Kidney (tissue), 14 donors: Measurements from ENCODE around the gene ST8SIA5. TPM values are rescaled to one million over a fixed set of nuclear protein-coding genes. Genes with fewer than 3 reads are reported as not detected.

Experiments used
- DNase-seq, 5 donors: peaks; one replicate each; pipeline ENCODE4 v3.0.0-alpha.2; 2013 to 2020
- FAIRE-seq: peaks from 2 replicates; lab custom pipeline; 2012; peaks lifted over from hg19 to GRCh38; lab: Jason Lieb, UNC
- H3K27ac ChIP-seq, 2 donors: one replicate each; pipeline ENCODE4 v1.7.0; 2013; ENCODE audit warnings: low read depth in 2 of 2, low read length in 2 of 2, inconsistent platforms in 1 of 2
- H3K27me3 ChIP-seq: one replicate; pipeline ENCODE4 v1.7.1; 2013; ENCODE audit warnings: low read length, inconsistent platforms; ENCODE audit not compliant: control insufficient read depth, insufficient read depth
- H3K36me3 ChIP-seq, 3 donors: one replicate each; pipeline versions ENCODE4 v1.7.0 to v1.7.1; 2013; ENCODE audit warnings: low read length in 3 of 3, control low read depth in 1 of 3, inconsistent platforms in 1 of 3; ENCODE audit not compliant: insufficient read depth in 3 of 3, control insufficient read depth in 2 of 3
- H3K4me1 ChIP-seq, 3 donors: one replicate each; pipeline versions ENCODE4 v1.7.0 to v1.7.1; 2013; ENCODE audit warnings: low read length in 3 of 3, inconsistent platforms in 1 of 3, low read depth in 1 of 3; ENCODE audit not compliant: control insufficient read depth in 2 of 3, insufficient read depth in 2 of 3
- H3K4me3 ChIP-seq, 3 donors: one replicate each; pipeline versions ENCODE4 v1.7.0 to v1.8.1; 2013; ENCODE audit warnings: low read length in 3 of 3, control low read depth in 1 of 3, inconsistent platforms in 1 of 3
- H3K9ac ChIP-seq, 3 donors: one replicate each; pipeline versions ENCODE4 v1.7.0 to v1.7.1; 2013; ENCODE audit warnings: low read length in 3 of 3, control low read depth in 1 of 3, inconsistent platforms in 1 of 3
- H3K9me3 ChIP-seq, 3 donors: one replicate each; pipeline versions ENCODE4 v1.7.0 to v1.7.1; 2013; ENCODE audit warnings: low read length in 3 of 3, control low read depth in 1 of 3, inconsistent platforms in 1 of 3; ENCODE audit not compliant: control insufficient read depth in 2 of 3, insufficient read depth in 1 of 3
- intact Hi-C: fragments of 100-400 bp; cut with DNase I; formaldehyde crosslinking; loops from one replicate; pipeline ENCODE4 v1.11.1; 2022
- polyA plus RNA-seq: library from polyadenylated mRNA; stranded (reverse); fragments of 350-450 nt; fragmentation: Illumina TruSeq; extraction: RNeasy Lipid Tissue Mini Kit (QIAGEN cat#74804); gene quantifications from one replicate; pipeline ENCODE4 v1.2.3, GENCODE V29; 2014; ENCODE audit warnings: low read depth, low replicate concordance; ENCODE audit not compliant: insufficient read depth
- total RNA-seq: library from RNA; stranded (reverse); fragmentation: NEBNext Ultra II Directional; extraction: Animal tissue kit (Norgen Biotek cat#: 25700); gene quantifications from one replicate; pipeline ENCODE4 v1.2.1, GENCODE V29; 2021
- TF ChIP-seq, protein P1 (sequence below): IDR thresholded peaks from 3 replicates; pipeline ENCODE4 v1.5.1; 2012; ENCODE audit warnings: mild to moderate bottlenecking, moderate library complexity, borderline replicate concordance; ENCODE audit not compliant: insufficient read depth; ENCODE audit errors: extremely low read depth
- donor health status: control.
- donor health status: control.
- donor health status: control.
- donor health status: control.
- donor health status: control.
- donor health status: DM: yes; HTN: yes; CAD: no.
- donor health status: Normal renal cell carcinoma (clear cell type).

ST8SIA5 gene
- total and polyA plus RNA-seq, 2 donors from 2014 or later: 1.4 to 2.7 TPM

DNA sequence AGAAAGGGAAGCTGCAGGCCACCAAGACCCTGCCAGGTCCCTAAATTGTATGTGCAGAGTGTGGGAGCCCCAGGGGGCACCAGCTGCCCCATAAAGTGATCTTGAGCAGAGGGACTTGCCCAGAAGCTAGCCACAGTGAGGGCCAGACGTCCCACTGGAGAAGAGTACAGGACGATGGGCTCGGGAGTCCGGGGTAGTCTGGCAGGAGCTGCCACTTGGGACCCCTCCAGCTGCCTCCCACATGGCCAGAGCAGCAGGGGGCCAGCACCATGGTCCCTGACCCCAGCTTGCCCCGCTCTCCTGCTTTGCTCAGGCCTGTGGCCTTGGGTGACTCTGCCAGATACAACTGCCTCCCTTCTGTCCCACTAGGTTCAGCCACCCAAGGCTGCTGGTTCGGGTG lies 88.2 kb downstream of the ST8SIA5 start:
- Histone ChIP-seq H3K9ac (no peak overlapping the region), H3K27me3 (no peaks in the 10 kb centered on the region), H3K9me3 (no peaks in the 10 kb centered on the region), H3K4me3 (no peak overlapping the region), H3K36me3 (no peaks in the 10 kb centered on the region), H3K27ac (no peak overlapping the region), H3K4me1 (no peaks in the 10 kb centered on the region)
- intact Hi-C loops: no loop called here
- FAIRE-seq (no peak), DNase-seq (no peak)
- TF ChIP-seq, protein P1, sequence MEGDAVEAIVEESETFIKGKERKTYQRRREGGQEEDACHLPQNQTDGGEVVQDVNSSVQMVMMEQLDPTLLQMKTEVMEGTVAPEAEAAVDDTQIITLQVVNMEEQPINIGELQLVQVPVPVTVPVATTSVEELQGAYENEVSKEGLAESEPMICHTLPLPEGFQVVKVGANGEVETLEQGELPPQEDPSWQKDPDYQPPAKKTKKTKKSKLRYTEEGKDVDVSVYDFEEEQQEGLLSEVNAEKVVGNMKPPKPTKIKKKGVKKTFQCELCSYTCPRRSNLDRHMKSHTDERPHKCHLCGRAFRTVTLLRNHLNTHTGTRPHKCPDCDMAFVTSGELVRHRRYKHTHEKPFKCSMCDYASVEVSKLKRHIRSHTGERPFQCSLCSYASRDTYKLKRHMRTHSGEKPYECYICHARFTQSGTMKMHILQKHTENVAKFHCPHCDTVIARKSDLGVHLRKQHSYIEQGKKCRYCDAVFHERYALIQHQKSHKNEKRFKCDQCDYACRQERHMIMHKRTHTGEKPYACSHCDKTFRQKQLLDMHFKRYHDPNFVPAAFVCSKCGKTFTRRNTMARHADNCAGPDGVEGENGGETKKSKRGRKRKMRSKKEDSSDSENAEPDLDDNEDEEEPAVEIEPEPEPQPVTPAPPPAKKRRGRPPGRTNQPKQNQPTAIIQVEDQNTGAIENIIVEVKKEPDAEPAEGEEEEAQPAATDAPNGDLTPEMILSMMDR: no peak

DNA sequence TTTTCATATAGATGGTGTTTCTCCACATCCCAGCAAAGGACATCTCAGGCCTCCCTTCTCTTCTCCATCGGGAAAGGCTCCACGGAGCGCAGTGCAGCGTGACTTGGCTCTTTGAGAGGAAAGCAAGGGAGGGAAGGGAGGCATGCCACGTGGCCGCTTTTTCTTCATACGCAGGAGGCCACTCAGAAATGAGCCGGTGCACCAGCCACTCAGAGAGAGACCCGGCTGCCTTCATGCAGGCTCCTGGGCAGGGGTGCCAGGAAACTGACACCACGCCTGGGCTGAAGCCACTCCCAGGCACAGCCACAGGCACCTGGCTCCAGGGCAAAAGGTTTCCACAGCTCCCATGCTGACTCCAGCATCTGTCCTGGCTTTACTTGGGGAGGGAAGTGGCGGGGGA lies 88.7 kb downstream of the ST8SIA5 start:
- H3K4me3 ChIP-seq: no peak overlapping the region
- H3K4me1 ChIP-seq: no peaks in the 10 kb centered on the region
- FAIRE-seq (no peak), DNase-seq (no peak)
- no peak overlapping the region for H3K27ac ChIP-seq
- TF ChIP-seq, protein P1: no peak
- H3K9ac ChIP-seq: no peak overlapping the region
- H3K9me3 ChIP-seq: no peaks in the 10 kb centered on the region
- H3K36me3 ChIP-seq: no peaks in the 10 kb centered on the region
- no peaks in the 10 kb centered on the region for H3K27me3 ChIP-seq
- intact Hi-C loops: no loop called here

DNA sequence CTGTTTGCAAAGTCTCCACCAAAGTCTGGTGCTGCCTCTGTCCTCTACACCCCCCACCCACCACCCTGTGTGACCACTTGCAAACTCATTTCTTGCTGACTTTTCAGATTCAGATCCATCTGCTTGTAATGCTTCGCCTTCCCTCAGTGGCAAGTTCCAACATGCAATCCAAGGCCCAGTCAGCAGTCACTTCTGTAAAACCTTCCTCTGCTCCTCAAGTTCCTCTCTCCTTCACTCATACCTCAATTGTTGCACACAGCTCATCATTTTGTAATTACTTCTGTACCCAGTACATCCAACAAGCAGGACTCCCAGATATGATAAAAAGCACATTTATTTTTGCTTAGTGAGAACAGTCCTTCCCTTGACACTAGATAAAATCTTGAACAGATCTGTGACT lies 93.3 kb downstream of the ST8SIA5 start:
- Histone ChIP-seq H3K4me1 (no peaks in the 10 kb centered on the region), H3K4me3 (no peak overlapping the region), H3K27ac (no peak overlapping the region), H3K36me3 (no peaks in the 10 kb centered on the region), H3K9ac (no peak overlapping the region), H3K27me3 (no peaks in the 10 kb centered on the region), H3K9me3 (no peaks in the 10 kb centered on the region)
- FAIRE-seq (no peak), DNase-seq (no peak)
- intact Hi-C loops: no loop called here
- TF ChIP-seq, protein P1: no peak
